Activated naive CD8-positive, alpha-beta T cell treated with anti-CD3 and anti-CD28 coated beads, Interleukin-2, amount 50 U/mL, for 24 hours (primary cell): ENCODE measurements around the gene EHF.

Source experiments
- ATAC-seq: fragments of 150-1000 bp; cut with Tn5 transposase; one replicate; pipeline ENCODE4 v1.10.0; 2021
- DNase-seq: peaks from one replicate; pipeline ENCODE4 v3.0.0; 2021
- H3K27ac Mint-ChIP-seq: one replicate; pipeline ENCODE4 v1.8.0; 2021; ENCODE audit warnings: mild to moderate bottlenecking, mixed read lengths
- H3K27me3 Mint-ChIP-seq: one replicate; pipeline ENCODE4 v1.8.0; 2021; ENCODE audit warnings: mixed read lengths
- H3K36me3 Mint-ChIP-seq: one replicate; pipeline ENCODE4 v1.8.0; 2021; ENCODE audit warnings: low read depth, mixed read lengths
- H3K4me1 Mint-ChIP-seq: one replicate; pipeline ENCODE4 v1.8.0; 2021; ENCODE audit warnings: mixed read lengths
- H3K4me3 Mint-ChIP-seq: one replicate; pipeline ENCODE4 v1.8.0; 2021; ENCODE audit warnings: mild to moderate bottlenecking, moderate library complexity, mixed read lengths
- H3K9me3 Mint-ChIP-seq: one replicate; pipeline ENCODE4 v1.8.0; 2021; ENCODE audit warnings: mixed read lengths

EHF gene

GRCh38 chr11:34594603-34595002, 26.3 kb upstream of the EHF start:
- Mint-ChIP-seq H3K4me3 (no peak overlapping the region), H3K27ac (no peak overlapping the region), H3K27me3 (peaks cover 32% of the 10 kb centered on the region), H3K36me3 (peaks cover 4% of the 10 kb centered on the region), H3K9me3 (peaks cover 18% of the 10 kb centered on the region), H3K4me1 (peaks cover 5% of the 10 kb centered on the region)
- ATAC-seq, result no peak
- DNase-seq, result no peak

GRCh38 chr11:34595391-34595790, 25.5 kb upstream of the EHF start:
- DNase-seq (no peak), ATAC-seq (no peak)
- H3K4me1 Mint-ChIP-seq, result peaks cover 13% of the 10 kb centered on the region
- H3K36me3 Mint-ChIP-seq, result peaks cover 4% of the 10 kb centered on the region
- no peak overlapping the region for H3K4me3 Mint-ChIP-seq
- H3K27ac Mint-ChIP-seq, result no peak overlapping the region
- peaks cover 18% of the 10 kb centered on the region for H3K9me3 Mint-ChIP-seq
- H3K27me3 Mint-ChIP-seq, result peaks cover 32% of the 10 kb centered on the region

- ATAC-seq (no peak), DNase-seq (no peak)
- Mint-ChIP-seq H3K4me1 (peaks cover 17% of the 10 kb centered on the region), H3K4me3 (no peak overlapping the region), H3K27ac (no peak overlapping the region), H3K27me3 (peaks cover 32% of the 10 kb centered on the region), H3K9me3 (peaks cover 18% of the 10 kb centered on the region), H3K36me3 (peaks cover 4% of the 10 kb centered on the region)
These were observed 24.8 kb upstream of the EHF start for GRCh38 chr11:34595960-34596644.

- DNase-seq (no peak), ATAC-seq (peak; percentile 57)
- H3K4me3 Mint-ChIP-seq, result no peak overlapping the region
These were observed 21.4 kb upstream of the EHF start for GRCh38 chr11:34599406-34599945.

GRCh38 chr11:34600339-34601084, 20.4 kb upstream of the EHF start:
- Mint-ChIP-seq H3K4me1 (peaks cover 17% of the 10 kb centered on the region), H3K9me3 (peaks cover 5% of the 10 kb centered on the region), H3K36me3 (no peaks in the 10 kb centered on the region), H3K27me3 (peaks cover 20% of the 10 kb centered on the region), H3K27ac (no peak overlapping the region), H3K4me3 (no peak overlapping the region)
- DNase-seq (no peak), ATAC-seq (no peak)

More at GRCh38 chr11:34599406-34599945, 21.4 kb upstream of the EHF start:
- H3K36me3 Mint-ChIP-seq, result no peaks in the 10 kb centered on the region
- no peak overlapping the region for H3K27ac Mint-ChIP-seq
- peaks cover 5% of the 10 kb centered on the region for H3K9me3 Mint-ChIP-seq
- H3K4me1 Mint-ChIP-seq, result peaks cover 17% of the 10 kb centered on the region
- peaks cover 24% of the 10 kb centered on the region for H3K27me3 Mint-ChIP-seq

- no peak overlapping the region for H3K27ac Mint-ChIP-seq
- peaks cover 18% of the 10 kb centered on the region for H3K27me3 Mint-ChIP-seq
- H3K4me3 Mint-ChIP-seq, result no peak overlapping the region
- no peaks in the 10 kb centered on the region for H3K36me3 Mint-ChIP-seq
- DNase-seq (no peak), ATAC-seq (no peak)
- H3K4me1 Mint-ChIP-seq, result peaks cover 17% of the 10 kb centered on the region
- peaks cover 5% of the 10 kb centered on the region for H3K9me3 Mint-ChIP-seq
These were observed 19.8 kb upstream of the EHF start for GRCh38 chr11:34601085-34601444.

GRCh38 chr11:34601609-34602008, 19.3 kb upstream of the EHF start:
- Mint-ChIP-seq H3K36me3 (no peaks in the 10 kb centered on the region), H3K27me3 (peaks cover 13% of the 10 kb centered on the region), H3K9me3 (no peaks in the 10 kb centered on the region), H3K4me1 (peaks cover 17% of the 10 kb centered on the region), H3K27ac (no peak overlapping the region), H3K4me3 (no peak overlapping the region)
- ATAC-seq (no peak), DNase-seq (no peak)

GRCh38 chr11:34602245-34602644, 18.6 kb upstream of the EHF start:
- peaks cover 13% of the 10 kb centered on the region for H3K27me3 Mint-ChIP-seq
- H3K36me3 Mint-ChIP-seq, result no peaks in the 10 kb centered on the region
- H3K4me3 Mint-ChIP-seq, result no peak overlapping the region
- DNase-seq, result no peak
- H3K9me3 Mint-ChIP-seq, result no peaks in the 10 kb centered on the region
- no peak for ATAC-seq
- no peak overlapping the region for H3K27ac Mint-ChIP-seq
- H3K4me1 Mint-ChIP-seq, result peaks cover 17% of the 10 kb centered on the region

GRCh38 chr11:34603129-34604001, 17.5 kb upstream of the EHF start:
- no peak overlapping the region for H3K4me3 Mint-ChIP-seq
- H3K27ac Mint-ChIP-seq, result no peak overlapping the region
- no peaks in the 10 kb centered on the region for H3K9me3 Mint-ChIP-seq
- H3K27me3 Mint-ChIP-seq, result peaks cover 15% of the 10 kb centered on the region
- ATAC-seq, result no peak
- no peaks in the 10 kb centered on the region for H3K36me3 Mint-ChIP-seq
- peaks cover 17% of the 10 kb centered on the region for H3K4me1 Mint-ChIP-seq
- no peak for DNase-seq

- Mint-ChIP-seq H3K4me3 (no peak overlapping the region), H3K36me3 (no peaks in the 10 kb centered on the region), H3K4me1 (peaks cover 16% of the 10 kb centered on the region), H3K9me3 (no peaks in the 10 kb centered on the region), H3K27ac (no peak overlapping the region), H3K27me3 (peaks cover 17% of the 10 kb centered on the region)
- ATAC-seq (no peak), DNase-seq (no peak)
These were observed 16.7 kb upstream of the EHF start for GRCh38 chr11:34604145-34604544.

GRCh38 chr11:34604911-34605310, 16.0 kb upstream of the EHF start:
- no peaks in the 10 kb centered on the region for H3K9me3 Mint-ChIP-seq
- ATAC-seq (no peak), DNase-seq (no peak)
- peaks cover 9% of the 10 kb centered on the region for H3K4me1 Mint-ChIP-seq
- no peak overlapping the region for H3K4me3 Mint-ChIP-seq
- H3K27ac Mint-ChIP-seq, result no peak overlapping the region
- no peaks in the 10 kb centered on the region for H3K36me3 Mint-ChIP-seq
- H3K27me3 Mint-ChIP-seq, result peaks cover 17% of the 10 kb centered on the region

- ATAC-seq (no peak), DNase-seq (no peak)
- H3K4me3 Mint-ChIP-seq, result no peak overlapping the region
- peaks cover 16% of the 10 kb centered on the region for H3K27me3 Mint-ChIP-seq
- no peak overlapping the region for H3K27ac Mint-ChIP-seq
- H3K4me1 Mint-ChIP-seq, result peaks cover under 1% of the 10 kb centered on the region
- H3K9me3 Mint-ChIP-seq, result no peaks in the 10 kb centered on the region
- no peaks in the 10 kb centered on the region for H3K36me3 Mint-ChIP-seq
These were observed 15.2 kb upstream of the EHF start for GRCh38 chr11:34605481-34606325.

GRCh38 chr11:34606326-34607120, 14.4 kb upstream of the EHF start:
- Mint-ChIP-seq H3K27me3 (peaks cover 21% of the 10 kb centered on the region), H3K27ac (no peak overlapping the region), H3K4me1 (no peaks in the 10 kb centered on the region), H3K4me3 (no peak overlapping the region), H3K9me3 (no peaks in the 10 kb centered on the region), H3K36me3 (no peaks in the 10 kb centered on the region)
- ATAC-seq, result no peak
- DNase-seq, result no peak
